ENCODE results near the gene ZNF366. TPM values are rescaled to one million over a fixed set of nuclear protein-coding genes. Genes with fewer than 3 reads are reported as not detected.

Gene ZNF366
- total RNA-seq, 2 experiments from 2014 or later, result not detected

- Mint-ChIP-seq H3K9me3 (no peaks in the 10 kb centered on the region), H3K27ac (no peak overlapping the region)
- CTCF ChIA-PET, result no interaction called here
Observed at GRCh38 chr5:72427488-72428437, 79.4 kb downstream of the ZNF366 start.

GRCh38 chr5:72427016-72427415 lies 80.2 kb downstream of the ZNF366 start:
- no peaks in the 10 kb centered on the region for H3K36me3 Mint-ChIP-seq (ENCODE audit: low read depth)
- ChIA-PET POLR2A (no interaction called here), CTCF (no interaction called here)
- H3K4me3 Mint-ChIP-seq, result no peak overlapping the region
- H3K9me3 Mint-ChIP-seq, result no peaks in the 10 kb centered on the region
- H3K4me1 Mint-ChIP-seq, result no peaks in the 10 kb centered on the region
- peaks cover 22% of the 10 kb centered on the region for H3K27me3 Mint-ChIP-seq
- no peak overlapping the region for H3K27ac Mint-ChIP-seq
- DNase-seq, result no peak

More at GRCh38 chr5:72427488-72428437, 79.4 kb downstream of the ZNF366 start:
- no peaks in the 10 kb centered on the region for H3K36me3 Mint-ChIP-seq (ENCODE audit: low read depth)
- H3K4me1 Mint-ChIP-seq, result no peaks in the 10 kb centered on the region
- DNase-seq, result no peak
- peaks cover 22% of the 10 kb centered on the region for H3K27me3 Mint-ChIP-seq
- POLR2A ChIA-PET, result no interaction called here
- H3K4me3 Mint-ChIP-seq, result no peak overlapping the region

GRCh38 chr5:72426019-72426418 lies 81.2 kb downstream of the ZNF366 start:
- peaks cover 25% of the 10 kb centered on the region for H3K27me3 Mint-ChIP-seq
- H3K4me3 Mint-ChIP-seq, result no peak overlapping the region
- H3K4me1 Mint-ChIP-seq, result no peaks in the 10 kb centered on the region
- no peak overlapping the region for H3K27ac Mint-ChIP-seq
- CTCF ChIA-PET, result no interaction called here
- no peaks in the 10 kb centered on the region for H3K36me3 Mint-ChIP-seq (ENCODE audit: low read depth)
- H3K9me3 Mint-ChIP-seq, result no peaks in the 10 kb centered on the region
- POLR2A ChIA-PET, result no interaction called here
- no peak for DNase-seq

GRCh38 chr5:72418271-72418670 lies 88.9 kb downstream of the ZNF366 start:
- H3K27me3 Mint-ChIP-seq, result peaks cover 11% of the 10 kb centered on the region
- no peaks in the 10 kb centered on the region for H3K9me3 Mint-ChIP-seq
- H3K4me3 Mint-ChIP-seq, result no peak overlapping the region
- ChIA-PET CTCF (no interaction called here), POLR2A (no interaction called here)
- DNase-seq, result no peak
- H3K36me3 Mint-ChIP-seq (ENCODE audit: low read depth), result no peaks in the 10 kb centered on the region
- H3K27ac Mint-ChIP-seq, result no peak overlapping the region
- no peaks in the 10 kb centered on the region for H3K4me1 Mint-ChIP-seq

GRCh38 chr5:72417333-72418062 lies 89.7 kb downstream of the ZNF366 start:
- ChIA-PET POLR2A (no interaction called here), CTCF (no interaction called here)
- Mint-ChIP-seq H3K4me3 (no peak overlapping the region), H3K27ac (no peak overlapping the region), H3K4me1 (no peaks in the 10 kb centered on the region), H3K36me3 (ENCODE audit: low read depth) (no peaks in the 10 kb centered on the region), H3K27me3 (peaks cover 9% of the 10 kb centered on the region), H3K9me3 (no peaks in the 10 kb centered on the region)
- DNase-seq, result no peak

GRCh38 chr5:72415616-72416325 lies 91.4 kb downstream of the ZNF366 start:
- ChIA-PET POLR2A (no interaction called here), CTCF (no interaction called here)
- no peak overlapping the region for H3K4me3 Mint-ChIP-seq
- no peaks in the 10 kb centered on the region for H3K9me3 Mint-ChIP-seq
- H3K27me3 Mint-ChIP-seq, result peaks cover 8% of the 10 kb centered on the region
- H3K36me3 Mint-ChIP-seq (ENCODE audit: low read depth), result no peaks in the 10 kb centered on the region
- H3K4me1 Mint-ChIP-seq, result no peaks in the 10 kb centered on the region
- H3K27ac Mint-ChIP-seq, result no peak overlapping the region
- DNase-seq, result no peak

GRCh38 chr5:72412283-72413055 lies 94.7 kb downstream of the ZNF366 start:
- ChIA-PET POLR2A (no interaction called here), CTCF (no interaction called here)
- H3K4me3 Mint-ChIP-seq, result no peak overlapping the region
- peaks cover 11% of the 10 kb centered on the region for H3K27me3 Mint-ChIP-seq
- no peaks in the 10 kb centered on the region for H3K4me1 Mint-ChIP-seq
- no peak overlapping the region for H3K27ac Mint-ChIP-seq
- H3K36me3 Mint-ChIP-seq (ENCODE audit: low read depth), result no peaks in the 10 kb centered on the region
- DNase-seq, result no peak
- H3K9me3 Mint-ChIP-seq, result no peaks in the 10 kb centered on the region

- peaks cover 11% of the 10 kb centered on the region for H3K27me3 Mint-ChIP-seq
- no peak overlapping the region for H3K27ac Mint-ChIP-seq
- no peaks in the 10 kb centered on the region for H3K4me1 Mint-ChIP-seq
- ChIA-PET POLR2A (no interaction called here), CTCF (no interaction called here)
- no peak for DNase-seq
- H3K36me3 Mint-ChIP-seq (ENCODE audit: low read depth), result no peaks in the 10 kb centered on the region
- H3K4me3 Mint-ChIP-seq, result no peak overlapping the region
- H3K9me3 Mint-ChIP-seq, result no peaks in the 10 kb centered on the region
Observed at GRCh38 chr5:72410688-72411295, 96.4 kb downstream of the ZNF366 start.

GRCh38 chr5:72408603-72409002 lies 98.6 kb downstream of the ZNF366 start:
- Mint-ChIP-seq H3K4me3 (no peak overlapping the region), H3K27me3 (peaks cover 5% of the 10 kb centered on the region), H3K36me3 (ENCODE audit: low read depth) (no peaks in the 10 kb centered on the region), H3K9me3 (no peaks in the 10 kb centered on the region), H3K27ac (no peak overlapping the region), H3K4me1 (no peaks in the 10 kb centered on the region)
- CTCF ChIA-PET, result no interaction called here
- DNase-seq, result no peak
- POLR2A ChIA-PET, result no interaction called here

- ChIA-PET POLR2A (no interaction called here), CTCF (no interaction called here)
- no peaks in the 10 kb centered on the region for H3K4me1 Mint-ChIP-seq
- H3K36me3 Mint-ChIP-seq (ENCODE audit: low read depth), result no peaks in the 10 kb centered on the region
- H3K4me3 Mint-ChIP-seq, result no peak overlapping the region
- no peak overlapping the region for H3K27ac Mint-ChIP-seq
- H3K9me3 Mint-ChIP-seq, result no peaks in the 10 kb centered on the region
- H3K27me3 Mint-ChIP-seq, result peaks cover 5% of the 10 kb centered on the region
- DNase-seq, result no peak
Observed at GRCh38 chr5:72408127-72408526, 99.1 kb downstream of the ZNF366 start.

- no peak for DNase-seq
Observed at GRCh38 chr5:72407541-72407940, 99.7 kb downstream of the ZNF366 start.

GRCh38 chr5:72407078-72407477 lies 100.1 kb downstream of the ZNF366 start:
- H3K9me3 Mint-ChIP-seq, result peaks cover under 1% of the 10 kb centered on the region
- no peak overlapping the region for H3K4me3 Mint-ChIP-seq
- H3K4me1 Mint-ChIP-seq, result no peaks in the 10 kb centered on the region
- ChIA-PET CTCF (no interaction called here), POLR2A (no interaction called here)
- peaks cover 5% of the 10 kb centered on the region for H3K27me3 Mint-ChIP-seq
- no peak for DNase-seq
- H3K27ac Mint-ChIP-seq, result no peak overlapping the region
- no peaks in the 10 kb centered on the region for H3K36me3 Mint-ChIP-seq (ENCODE audit: low read depth)

More at GRCh38 chr5:72407541-72407940, 99.7 kb downstream of the ZNF366 start:
- H3K9me3 Mint-ChIP-seq, result no peaks in the 10 kb centered on the region
- no peaks in the 10 kb centered on the region for H3K4me1 Mint-ChIP-seq
- H3K27me3 Mint-ChIP-seq, result peaks cover 5% of the 10 kb centered on the region
- POLR2A ChIA-PET, result no interaction called here
- CTCF ChIA-PET, result no interaction called here
- no peak overlapping the region for H3K27ac Mint-ChIP-seq
- no peak overlapping the region for H3K4me3 Mint-ChIP-seq
- no peaks in the 10 kb centered on the region for H3K36me3 Mint-ChIP-seq (ENCODE audit: low read depth)

All from activated CD4-positive, alpha-beta memory T cell treated with anti-CD3 and anti-CD28 coated beads, Interleukin-2, amount 10 ng/mL, durations not matched to agents 7 days and 5 days (primary cell).